ENCODE results near the gene DAG1. TPM values are rescaled to one million over a fixed set of nuclear protein-coding genes. Genes with fewer than 3 reads are reported as not detected.

DAG1 gene
- total RNA-seq, 2 donors from 2014 or later, result 86.7 to 213 TPM

- TF ChIP-seq CTCF (IDR thresholded peaks at IDR 0.05) (no peak), POLR2AphosphoS5 (IDR thresholded peaks at IDR 0.05) (no peak), POLR2A (IDR thresholded peaks at IDR 0.05) (no peak)
- Histone ChIP-seq H3K36me3 (peaks cover 3 to 12% of the 10 kb centered on the region in 2 donors), H3K4me1 (replicated peaks) (no peaks in the 10 kb centered on the region), H3K27ac (no peak overlapping the region), H3K27me3 (replicated peaks; ENCODE audit: insufficient read depth) (no peaks in the 10 kb centered on the region), H3K4me3 (no peak overlapping the region), H3K9me3 (no peaks in the 10 kb centered on the region)
- intact Hi-C loops (cut with DNase I), result no loop called here
- WGBS, result 67% methylated on average over 7 of the region's 7 CpGs
- DNase-seq (ENCODE audit: low spot score), result no peak
Measured at GRCh38 chr3:49535971-49536874, 66.2 kb downstream of the DAG1 start.

- H3K9me3 ChIP-seq, result no peaks in the 10 kb centered on the region
- 88% methylated on average over 15 of the region's 16 CpGs for WGBS
- no peaks in the 10 kb centered on the region for H3K27me3 ChIP-seq (replicated peaks; ENCODE audit: insufficient read depth)
- H3K27ac ChIP-seq, result no peak overlapping the region
- H3K36me3 ChIP-seq, result peaks cover under 1 to 4% of the 10 kb centered on the region in 2 donors
- TF ChIP-seq POLR2A (IDR thresholded peaks at IDR 0.05) (no peak), POLR2AphosphoS5 (IDR thresholded peaks at IDR 0.05) (no peak), CTCF (IDR thresholded peaks at IDR 0.05) (no peak)
- intact Hi-C loops (cut with DNase I), result no loop called here
- H3K4me3 ChIP-seq, result no peak overlapping the region
- H3K4me1 ChIP-seq (replicated peaks), result no peaks in the 10 kb centered on the region
- no peak for DNase-seq (ENCODE audit: low spot score)
Measured at GRCh38 chr3:49536875-49537533, 66.9 kb downstream of the DAG1 start.

- intact Hi-C loops (cut with DNase I), result loop anchor here (1.0 to 2.0 kb wide), 2 partner anchors 69 to 131 kb away; partner anchors contain the start of gene DAG1
- Histone ChIP-seq H3K36me3 (no peaks in the 10 kb centered on the region), H3K27me3 (replicated peaks; ENCODE audit: insufficient read depth) (no peaks in the 10 kb centered on the region), H3K4me3 (peak overlapping the region; percentile 32 to 37), H3K9me3 (no peaks in the 10 kb centered on the region), H3K4me1 (replicated peaks) (no peaks in the 10 kb centered on the region), H3K27ac (peak overlapping the region; percentile 65 to 78)
- DNase-seq (ENCODE audit: low spot score), result peak; percentile 93
- TF ChIP-seq POLR2A (IDR thresholded peaks at IDR 0.05) (peak; percentile 51), CTCF (IDR thresholded peaks at IDR 0.05) (peak; percentile 70 to 97 (median 93)), POLR2AphosphoS5 (IDR thresholded peaks at IDR 0.05) (peak; percentile 83)
- WGBS, result under 1% methylated on average over 55 of the region's 63 CpGs
Measured at GRCh38 chr3:49539659-49540560, 69.8 kb downstream of the DAG1 start.

GRCh38 chr3:49552087-49552486 lies 82.0 kb downstream of the DAG1 start:
- H3K4me1 ChIP-seq (replicated peaks), result peaks cover 7% of the 10 kb centered on the region
- intact Hi-C loops (cut with DNase I), result no loop called here
- TF ChIP-seq POLR2A (IDR thresholded peaks at IDR 0.05) (no peak), POLR2AphosphoS5 (IDR thresholded peaks at IDR 0.05) (no peak), CTCF (IDR thresholded peaks at IDR 0.05) (no peak)
- no peaks in the 10 kb centered on the region for H3K9me3 ChIP-seq
- H3K36me3 ChIP-seq, result no peaks in the 10 kb centered on the region
- H3K27me3 ChIP-seq (replicated peaks; ENCODE audit: insufficient read depth), result no peaks in the 10 kb centered on the region
- H3K4me3 ChIP-seq, result no peak overlapping the region
- no peak for DNase-seq (ENCODE audit: low spot score)
- H3K27ac ChIP-seq, result no peak overlapping the region
